Right lung (tissue), 10 donors: ENCODE results near the gene LMBRD2. TPM values are rescaled to one million over a fixed set of nuclear protein-coding genes. Genes with fewer than 3 reads are reported as not detected.
"Not testable (repeated sequence)": the region's sequence is repeated elsewhere in the genome, so short reads cannot be mapped to it uniquely, and the experiment has no call there.

Experiments
- DNase-seq, 2 donors: peaks; one replicate each; pipeline ENCODE4 v3.0.0-alpha.2; 2013
- long read RNA-seq, 8 donors: transcript quantifications; one replicate each; lab custom pipeline, GENCODE V29; 2026
- polyA plus RNA-seq, 5 donors: library from polyadenylated mRNA; unstranded; fragments of 120-200 nt; gene quantifications; one replicate each; pipeline versions ENCODE4 v1.2.1 to v1.2.3, GENCODE V29; 2013; ENCODE audit warnings: inconsistent platforms in 1 of 5, low replicate concordance in 1 of 5; ENCODE audit not compliant: insufficient read length in 5 of 5, insufficient read depth in 1 of 5

LMBRD2 gene
- 10 to 100 TPM in 4 of 5 donors, 1 to 10 TPM in 1; 7.6 to 11.9 (median 11.9) TPM for polyA plus RNA-seq
- long read RNA-seq, donor 1: 0 reads
- long read RNA-seq, donor 2: 0 reads
- long read RNA-seq, donor 3: 0 reads
- long read RNA-seq, donor 4, full-length matches to known transcripts: 1 of 1 reads
- long read RNA-seq, donor 4, partial matches to known transcripts: 0 of 1 reads
- long read RNA-seq, donor 4, other reads (novel, unspliced or antisense): 0 of 1 reads
- long read RNA-seq, donor 5, full-length matches to known transcripts: 1 of 1 reads
- long read RNA-seq, donor 5, partial matches to known transcripts: 0 of 1 reads
- long read RNA-seq, donor 5, other reads (novel, unspliced or antisense): 0 of 1 reads
- long read RNA-seq, donor 6: 0 reads
- long read RNA-seq, donor 7: 0 reads
- long read RNA-seq, donor 8: 0 reads

DNA sequence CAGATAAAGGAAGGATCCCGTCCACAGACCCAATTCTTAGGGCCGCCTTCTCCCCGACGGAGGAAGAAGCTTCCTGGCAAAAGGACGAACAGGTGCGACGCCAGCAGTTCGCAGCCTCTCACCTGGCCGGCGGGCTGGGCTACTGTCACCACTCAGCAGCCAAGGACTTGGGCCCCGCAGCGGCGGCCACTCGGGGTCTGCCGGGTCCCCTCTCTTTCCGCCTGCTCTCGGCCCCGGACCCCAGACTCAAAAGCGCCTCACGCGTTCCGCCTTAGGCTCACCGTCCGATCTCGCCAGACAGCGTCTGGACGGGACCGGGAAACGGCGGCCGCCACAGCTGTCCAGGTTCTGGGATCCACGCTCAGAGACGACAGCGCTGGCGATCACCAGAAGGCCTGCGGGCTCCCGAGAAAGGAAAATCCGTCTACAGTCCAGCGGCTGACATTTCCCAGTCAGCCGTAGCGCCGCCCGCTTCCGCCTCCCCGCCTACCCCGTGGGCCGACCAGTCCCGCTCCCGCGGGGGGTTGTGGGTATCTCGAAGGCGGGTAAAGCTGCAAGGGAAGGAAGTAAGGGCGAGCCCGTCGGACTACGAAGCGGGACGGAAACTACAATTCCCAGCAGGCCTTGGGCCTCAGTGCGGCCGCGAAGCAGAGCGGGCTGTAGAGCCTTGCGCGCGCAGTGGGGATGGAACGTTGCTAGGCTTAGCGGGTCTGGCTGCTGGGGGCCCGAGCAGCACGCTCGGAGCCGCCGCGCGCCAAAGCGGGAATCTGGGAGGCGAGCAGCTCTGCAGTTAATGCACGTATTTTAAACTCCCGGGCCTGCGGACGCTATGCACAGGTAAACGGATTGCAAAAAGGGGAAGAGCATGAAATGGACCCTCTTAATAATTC lies at the start of gene LMBRD2, which contains the start of gene SKP2:
LMBRD2 (minus strand) TSS at position 454 of the 890 bp plus-strand sequence. CDS start 8,538 bp downstream, outside the sequence.
SKP2 (plus strand) TSS at position 678 of the 890 bp plus-strand sequence; CDS start at position 830, 152 bp downstream.
- DNase-seq: peak; percentile 97 to 98

DNA sequence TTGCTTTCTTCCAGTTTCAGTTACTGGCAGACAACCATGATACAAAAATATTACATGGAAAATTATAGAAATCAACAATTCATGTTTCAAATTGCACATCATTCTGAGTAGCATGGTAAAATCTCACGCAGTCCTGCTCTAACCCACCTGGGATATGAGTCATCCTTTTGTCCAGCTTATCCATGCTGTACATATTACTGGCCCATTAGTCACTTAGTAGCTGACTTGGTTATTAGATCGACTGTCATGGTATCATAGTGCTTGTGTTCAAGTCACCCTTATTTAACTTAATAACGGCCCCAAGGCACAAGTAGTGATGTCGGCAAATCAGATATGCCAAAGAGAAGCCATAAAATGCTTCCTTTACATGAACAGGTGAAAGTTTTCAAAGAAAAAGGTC lies 48.8 kb upstream of the LMBRD2 start:
- DNase-seq: no peak

DNA sequence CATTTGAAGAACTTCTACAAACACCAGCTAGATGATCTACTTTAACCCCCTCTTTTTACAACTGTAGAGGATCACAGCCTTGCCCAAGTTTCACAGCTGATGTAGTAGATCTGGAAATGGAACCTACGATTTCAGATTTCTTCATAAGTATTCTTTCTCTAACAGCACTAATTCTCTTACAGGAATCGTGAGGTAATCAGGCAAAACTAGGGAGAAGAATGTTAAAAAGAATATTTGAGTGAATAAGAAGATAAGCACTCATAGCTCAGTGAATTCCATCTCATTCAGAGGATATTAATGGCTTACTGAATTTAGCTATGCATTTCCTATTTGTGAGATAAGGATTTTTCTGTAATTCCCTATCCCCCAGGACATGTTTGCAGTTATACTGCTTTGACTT lies 47.9 kb upstream of the LMBRD2 start:
- DNase-seq: no peak

DNA sequence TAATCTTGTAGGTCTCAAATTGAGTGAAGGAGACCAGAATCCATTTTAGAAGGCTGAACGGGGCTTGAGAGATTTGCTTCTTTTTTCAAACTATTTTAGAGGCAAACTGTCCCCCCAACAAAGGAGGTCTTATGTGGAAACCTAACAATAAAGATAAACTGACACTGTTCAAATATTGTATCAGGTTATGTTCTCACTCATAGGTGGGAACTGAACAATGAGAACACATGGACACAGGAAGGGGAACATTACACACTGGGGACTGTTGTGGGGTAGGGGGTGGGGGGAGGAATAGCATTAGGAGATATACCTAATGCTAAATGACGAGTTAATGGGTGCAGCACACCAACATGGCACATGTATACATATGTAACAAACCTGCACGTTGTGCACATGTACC lies 47.1 kb upstream of the LMBRD2 start:
- DNase-seq: not testable (repeated sequence)

DNA sequence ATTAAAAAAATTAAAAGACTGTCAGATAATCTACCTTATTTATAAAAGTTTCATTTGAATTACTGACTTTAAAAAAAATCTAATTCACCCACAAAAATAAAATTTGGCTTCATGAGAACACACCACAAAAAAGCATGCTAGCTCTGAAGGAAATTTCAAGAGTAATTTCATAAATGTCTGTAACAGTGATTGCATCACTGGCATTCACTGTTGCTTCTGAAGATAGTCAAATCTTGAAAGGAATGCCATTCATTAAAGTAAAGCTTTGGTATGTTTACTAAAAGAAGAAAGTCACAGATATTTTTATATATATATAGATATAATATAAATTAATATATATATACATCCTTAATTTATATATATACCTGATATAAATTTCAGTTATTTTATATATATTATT lies 46.6 kb upstream of the LMBRD2 start:
- no peak for DNase-seq

DNA sequence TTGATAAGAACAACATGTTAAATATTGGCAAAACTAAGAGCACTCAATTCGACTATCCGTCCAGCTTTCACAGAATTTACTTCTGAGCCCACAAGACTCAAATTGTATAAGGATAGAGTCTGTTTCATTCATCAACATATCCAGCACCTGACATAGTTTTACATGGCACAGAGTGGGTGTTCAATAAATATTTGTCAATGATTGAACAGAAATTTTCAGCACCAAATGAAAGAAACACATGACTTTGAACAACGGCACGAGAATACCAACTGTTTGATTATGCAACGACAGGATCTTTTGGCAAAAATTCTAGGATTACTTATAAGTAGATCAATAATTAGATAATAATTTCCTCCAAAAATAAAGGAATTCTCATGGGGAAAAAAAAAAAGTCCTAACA lies 42.1 kb upstream of the LMBRD2 start:
- no peak for DNase-seq

DNA sequence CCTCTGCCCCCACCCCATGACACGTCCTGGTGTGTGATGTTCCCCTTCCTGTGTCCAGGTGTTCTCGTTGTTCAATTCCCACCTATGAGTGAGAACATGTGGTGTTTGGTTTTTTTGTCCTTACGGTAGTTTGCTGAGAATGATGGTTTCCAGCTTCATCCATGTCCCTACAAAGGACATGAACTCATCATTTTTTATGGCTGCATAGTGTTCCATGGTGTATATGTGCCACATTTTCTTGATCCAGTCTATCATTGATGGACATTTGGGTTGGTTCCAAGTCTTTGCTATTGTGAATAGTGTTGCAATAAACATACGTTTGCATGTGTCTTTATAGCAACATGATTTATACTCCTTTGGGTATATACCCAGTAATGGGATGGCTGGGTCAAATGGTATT lies 32.7 kb upstream of the LMBRD2 start:
- DNase-seq: not testable (repeated sequence)

DNA sequence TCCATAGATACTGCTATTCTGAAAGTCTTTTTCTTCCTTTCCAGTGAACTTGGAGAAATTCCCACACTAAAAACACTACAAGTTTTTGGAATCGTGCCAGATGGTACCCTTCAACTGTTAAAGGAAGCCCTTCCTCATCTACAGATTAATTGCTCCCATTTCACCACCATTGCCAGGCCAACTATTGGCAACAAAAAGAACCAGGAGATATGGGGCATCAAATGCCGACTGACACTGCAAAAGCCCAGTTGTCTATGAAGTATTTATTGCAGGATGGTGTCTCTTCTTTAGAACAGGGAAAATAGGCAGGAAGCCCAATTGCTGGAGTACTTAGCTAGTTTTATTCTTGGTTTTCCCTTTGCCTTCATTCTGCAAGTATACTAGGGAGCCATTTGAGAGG lies 30.1 kb upstream of the LMBRD2 start:
- DNase-seq: no peak

DNA sequence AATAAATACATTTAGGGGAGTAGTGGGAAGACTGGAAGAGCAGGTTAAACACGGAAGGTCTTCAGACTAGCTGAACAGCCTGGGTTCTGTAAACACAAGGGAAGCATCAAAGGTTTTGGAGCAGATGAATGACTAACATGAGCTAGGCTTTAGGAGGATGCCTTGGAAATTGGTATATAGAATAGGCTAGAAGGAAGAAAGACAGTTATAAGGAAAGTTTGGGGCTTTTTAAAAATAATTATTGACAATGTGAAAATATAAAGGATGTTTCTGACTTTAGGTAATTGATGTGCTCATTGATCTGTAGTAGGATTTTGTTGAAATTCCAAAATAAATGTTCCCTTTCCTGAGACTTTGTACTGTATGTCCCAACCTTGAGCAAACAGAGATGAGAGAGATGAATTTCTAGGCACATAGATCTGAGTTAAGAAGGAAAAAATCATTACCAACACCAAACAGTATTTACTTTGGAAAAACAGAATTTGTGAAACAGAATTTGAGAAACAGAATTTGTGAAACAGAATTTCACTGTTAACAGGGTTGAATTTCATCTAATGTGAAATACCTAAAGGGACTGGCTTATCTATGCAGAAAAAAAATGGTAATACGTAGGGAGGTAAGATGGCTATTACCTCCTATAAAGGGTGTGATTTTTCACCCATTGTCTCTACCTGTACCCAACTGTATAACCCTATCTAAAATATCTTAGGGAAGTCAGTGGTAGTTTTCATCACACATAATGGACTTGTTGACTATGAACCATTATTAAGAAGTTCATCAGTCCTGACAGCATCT lies 29.1 kb upstream of the LMBRD2 start:
- DNase-seq: no peak

DNA sequence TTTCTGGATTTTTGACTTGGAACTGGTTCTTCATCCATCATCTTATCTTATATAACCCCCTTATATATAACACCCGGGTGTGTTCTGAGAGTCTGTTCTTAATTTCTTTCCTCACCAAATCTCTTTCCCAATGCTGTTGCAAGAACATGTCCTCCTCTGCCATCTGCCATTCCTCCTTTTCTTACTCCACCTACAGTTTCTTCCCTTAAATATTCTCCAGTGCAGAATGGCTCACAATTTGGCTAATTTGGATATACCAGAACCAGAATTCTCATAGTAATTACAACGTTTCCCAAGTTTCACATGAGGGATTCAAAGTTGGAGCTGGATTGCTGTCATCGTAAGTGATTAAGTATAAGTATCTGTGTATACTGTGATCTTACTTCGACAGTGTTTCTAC lies 28.3 kb upstream of the LMBRD2 start:
- DNase-seq: no peak

DNA sequence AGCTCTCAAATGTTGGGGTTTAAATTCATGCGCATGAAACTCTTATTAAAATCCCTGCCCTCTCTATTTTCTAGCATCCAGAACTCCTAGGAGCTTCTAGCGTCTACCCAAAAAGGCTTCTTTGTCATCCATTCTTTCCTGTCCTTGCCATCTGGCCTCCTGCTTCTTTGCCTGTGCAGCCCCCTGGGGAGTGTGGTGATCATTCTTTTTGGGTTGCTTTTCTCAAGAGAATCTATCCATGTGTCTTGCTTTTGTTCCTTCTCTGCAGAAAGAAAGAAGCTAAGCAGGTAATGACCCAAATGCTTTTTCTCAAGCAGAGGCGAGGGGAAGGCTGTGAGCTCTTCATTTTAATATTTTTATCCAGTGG lies 26.8 kb upstream of the LMBRD2 start:
- DNase-seq: no peak

DNA sequence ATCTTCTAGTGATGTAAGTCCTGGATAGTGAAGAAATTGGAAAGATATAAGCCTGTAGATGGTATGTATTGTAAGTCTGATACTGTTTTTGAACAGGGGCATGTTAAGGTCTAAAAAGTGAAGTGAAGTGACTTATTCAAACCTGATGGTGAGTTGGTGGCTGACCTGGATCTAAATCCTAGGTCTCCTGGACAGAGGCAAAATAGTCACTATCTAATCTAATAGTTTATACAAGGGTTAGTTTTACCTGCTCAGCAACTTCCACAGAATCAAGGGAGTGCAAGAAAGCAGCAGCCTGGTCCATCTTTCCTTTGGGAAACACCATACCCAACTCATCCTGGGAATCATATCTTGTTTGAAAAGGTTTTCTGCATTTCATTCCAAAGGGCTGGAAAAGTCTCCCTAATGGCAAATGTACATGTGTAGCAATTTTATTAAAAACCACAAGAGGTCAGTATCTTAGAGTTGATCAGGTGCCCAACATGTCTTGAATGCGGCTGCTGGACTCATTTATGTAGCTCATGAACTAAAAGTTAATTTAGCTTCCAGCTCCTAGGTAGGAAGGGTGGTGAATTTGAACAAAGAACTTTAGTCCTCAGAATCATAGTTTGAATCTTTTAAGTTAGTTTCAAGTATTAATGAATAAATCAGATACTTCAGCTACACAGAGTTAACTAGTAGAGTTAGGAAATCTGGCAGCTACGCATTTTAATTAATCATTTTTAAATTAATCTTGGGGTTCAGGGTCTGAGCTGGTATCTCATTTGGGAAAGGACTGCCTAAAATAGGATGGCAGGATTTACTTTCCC lies 26.2 kb upstream of the LMBRD2 start:
- no peak for DNase-seq

DNA sequence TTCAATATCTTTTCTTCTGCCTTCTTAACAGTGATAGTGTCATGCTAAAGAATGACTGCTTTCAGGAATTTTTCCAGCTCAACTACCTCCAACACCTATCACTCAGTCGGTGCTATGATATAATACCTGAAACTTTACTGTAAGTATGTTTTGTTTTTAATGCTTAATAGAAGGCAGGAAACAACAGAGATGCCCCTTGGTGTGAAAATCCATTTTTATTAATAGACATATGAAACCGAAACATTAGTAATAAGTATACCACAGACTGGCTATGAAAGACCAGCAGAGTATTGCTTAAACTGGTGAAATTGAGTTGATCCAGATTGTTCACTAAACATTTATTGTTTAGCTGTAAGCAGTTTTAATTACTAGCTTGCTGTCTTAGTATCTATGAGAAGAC lies 25.5 kb upstream of the LMBRD2 start:
- DNase-seq: no peak

DNA sequence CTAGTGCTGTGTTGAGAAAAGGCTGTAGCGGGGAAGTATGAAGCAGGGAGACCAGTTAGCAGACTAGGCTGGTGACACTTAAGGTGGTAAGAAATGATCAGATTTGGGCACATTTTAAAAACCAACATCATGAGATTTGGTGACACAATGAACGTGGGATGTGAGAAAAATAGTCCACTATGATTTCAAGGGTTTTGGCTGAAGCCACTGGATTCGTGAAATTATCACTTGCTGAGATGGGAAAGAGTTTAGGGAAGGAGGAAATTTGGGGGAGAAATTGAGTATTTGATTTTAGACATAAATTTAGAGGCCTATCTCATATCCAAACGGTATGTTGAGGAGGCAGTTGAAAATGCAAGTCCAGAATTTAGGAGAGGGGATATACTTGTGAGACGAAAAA lies 23.4 kb upstream of the LMBRD2 start:
- DNase-seq: no peak

DNA sequence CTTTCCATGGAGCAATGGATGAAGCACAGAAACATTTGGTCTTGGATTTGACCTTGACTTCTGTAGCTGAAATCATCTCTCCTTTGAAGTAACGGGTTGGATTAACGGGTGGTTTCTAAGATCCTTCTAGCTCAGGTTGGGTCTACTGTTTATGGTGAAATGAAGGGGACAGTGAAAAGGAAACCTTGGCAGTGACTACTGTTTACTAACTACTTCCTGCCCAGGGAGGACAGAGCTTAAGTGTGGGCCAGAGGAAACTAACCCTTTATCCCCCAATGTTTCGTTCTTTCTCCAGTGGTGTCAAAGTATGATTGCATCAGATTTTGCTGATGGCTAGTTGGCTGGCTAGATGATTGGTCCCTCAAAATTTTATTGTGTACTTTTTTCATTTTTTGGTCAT lies 22.4 kb upstream of the LMBRD2 start:
- no peak for DNase-seq

DNA sequence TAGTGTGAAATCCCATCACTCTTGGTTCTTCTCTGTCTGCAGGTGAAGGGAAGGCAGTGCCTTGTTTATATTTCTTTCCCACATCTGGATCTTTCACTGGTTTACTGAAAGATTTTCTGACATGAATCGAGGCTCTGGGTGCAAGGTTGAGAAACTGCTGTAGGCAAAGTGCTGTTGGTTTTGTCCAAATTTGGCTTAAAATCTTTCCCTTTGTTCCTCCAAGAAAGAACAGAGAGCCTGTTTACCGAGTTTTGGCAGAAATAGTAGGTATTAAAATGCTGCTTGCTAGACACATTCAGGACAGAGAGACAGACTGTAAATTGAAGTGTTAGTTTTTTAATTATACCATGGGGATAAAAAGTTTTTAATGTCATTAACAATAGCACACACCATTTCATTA lies 21.7 kb upstream of the LMBRD2 start:
- no peak for DNase-seq

DNA sequence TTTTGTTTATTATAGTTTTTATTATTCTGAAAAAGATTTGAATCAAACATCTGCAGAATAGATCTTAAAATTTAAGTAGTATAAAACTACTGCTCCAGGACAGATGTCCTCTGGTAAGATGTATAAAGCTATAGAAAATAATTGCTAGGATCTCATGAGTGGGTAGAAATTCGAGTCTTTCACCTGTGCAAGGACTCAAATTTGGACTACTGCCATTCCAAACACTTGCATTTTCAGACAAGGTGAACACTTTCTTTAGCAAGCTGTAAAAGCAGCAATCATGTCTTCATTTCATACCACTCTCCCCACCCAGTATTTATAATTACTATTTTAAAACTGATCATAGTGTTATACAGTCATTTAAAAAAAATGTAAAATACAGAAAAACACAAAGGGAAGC lies 20.9 kb upstream of the LMBRD2 start:
- no peak for DNase-seq

DNA sequence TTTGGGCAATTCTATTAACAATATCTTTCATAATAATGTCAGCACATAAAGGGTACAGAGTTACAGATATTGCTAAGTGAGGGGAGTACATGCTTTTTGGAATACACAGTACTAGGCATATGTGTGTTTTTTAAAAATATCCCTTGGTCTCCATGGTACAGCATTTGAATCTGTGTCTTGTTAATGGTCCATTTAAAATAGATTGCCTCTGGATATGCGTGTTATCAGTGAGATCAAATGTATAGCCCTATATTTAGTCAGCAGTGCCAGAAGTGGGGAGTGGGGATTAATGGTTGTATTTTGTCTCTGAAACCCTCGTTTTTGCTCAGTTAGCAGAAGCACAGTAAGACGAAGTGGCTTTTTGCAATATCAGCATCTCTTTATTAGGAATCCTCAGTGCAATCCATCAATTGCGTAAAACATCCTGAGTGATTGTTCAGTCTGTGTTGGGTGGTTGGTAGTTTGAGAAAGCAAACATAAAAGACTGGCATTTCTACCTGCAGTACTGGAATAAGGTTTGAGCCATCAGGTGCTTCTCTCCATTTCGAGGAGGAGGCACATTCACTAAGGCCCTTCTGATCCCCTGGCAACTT lies 19.2 kb upstream of the LMBRD2 start:
- DNase-seq: no peak

DNA sequence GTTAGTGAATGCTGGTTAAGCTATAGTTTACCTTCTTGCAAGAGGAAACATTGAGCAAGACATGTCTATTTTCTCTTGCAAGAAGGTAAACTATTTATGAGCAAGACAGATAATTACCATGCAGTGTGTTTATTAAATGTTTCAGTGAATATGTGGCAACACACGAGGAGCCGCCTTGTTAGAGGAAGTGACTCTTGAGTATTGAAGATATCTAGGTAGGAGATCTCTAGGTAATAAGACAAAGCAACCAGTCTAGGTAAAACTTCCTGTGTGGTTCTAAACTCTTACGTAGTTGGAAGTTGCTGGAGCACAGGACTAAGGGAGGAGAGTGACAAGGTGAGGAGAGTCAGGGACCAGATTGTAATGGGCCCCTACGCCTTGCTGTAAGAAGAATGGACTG lies 17.1 kb upstream of the LMBRD2 start:
- DNase-seq: no peak

DNA sequence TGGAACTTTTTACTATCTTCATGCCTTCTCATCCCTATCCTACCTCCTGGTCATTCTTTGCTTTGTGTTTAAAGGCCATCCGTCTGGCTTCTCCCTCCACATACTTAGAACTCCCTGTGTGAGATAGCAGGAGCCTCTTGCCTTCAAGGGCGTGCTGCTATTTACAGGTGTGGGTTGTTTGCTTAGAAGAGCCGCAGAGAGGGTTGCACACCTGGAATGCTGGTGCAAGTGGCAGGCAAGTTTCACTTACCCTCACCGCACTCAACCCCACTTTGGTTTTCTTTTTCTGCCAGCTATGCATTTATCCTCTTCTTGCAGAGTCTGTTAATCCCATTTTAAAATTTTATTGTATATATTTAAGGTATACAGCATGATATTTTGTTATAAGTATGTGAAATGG lies 12.8 kb upstream of the LMBRD2 start:
- no peak for DNase-seq
